GM12801 (cell line): ENCODE results near the gene GRM8.

Experiments
- CTCF ChIP-seq: IDR thresholded peaks from one replicate; pipeline ENCODE4 v1.5.1; 2011; ENCODE audit warnings: control low read depth; ENCODE audit not compliant: insufficient read length; ENCODE audit errors: extremely low read depth

The GRM8 gene

GRCh38 chr7:127258111-127258510, 5.4 kb upstream of the GRM8 start:
- TF ChIP-seq CTCF = no peak

DNA sequence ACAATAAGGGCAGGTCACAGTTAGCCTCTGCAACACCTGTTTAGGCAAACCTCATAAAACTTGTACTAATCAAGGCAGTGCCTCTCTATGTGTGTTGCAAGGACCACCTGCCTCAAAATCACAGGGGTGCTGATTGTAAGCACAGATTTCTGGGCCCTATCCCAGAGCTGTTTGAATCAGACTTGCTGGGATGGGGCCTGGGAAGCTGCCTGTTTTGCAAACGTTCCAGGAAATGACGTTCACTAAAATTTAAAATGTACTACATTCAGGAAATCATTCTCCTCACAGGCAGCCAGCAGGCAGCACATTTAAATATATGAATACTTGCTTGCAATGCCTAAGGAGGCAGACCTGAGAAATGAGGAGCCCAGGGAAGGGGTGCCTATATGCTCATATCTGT, 4.3 kb upstream of the GRM8 start:
- no peak for TF ChIP-seq CTCF

- TF ChIP-seq CTCF = no peak
These were observed 3.4 kb upstream of the GRM8 start for GRCh38 chr7:127256041-127256725.

DNA sequence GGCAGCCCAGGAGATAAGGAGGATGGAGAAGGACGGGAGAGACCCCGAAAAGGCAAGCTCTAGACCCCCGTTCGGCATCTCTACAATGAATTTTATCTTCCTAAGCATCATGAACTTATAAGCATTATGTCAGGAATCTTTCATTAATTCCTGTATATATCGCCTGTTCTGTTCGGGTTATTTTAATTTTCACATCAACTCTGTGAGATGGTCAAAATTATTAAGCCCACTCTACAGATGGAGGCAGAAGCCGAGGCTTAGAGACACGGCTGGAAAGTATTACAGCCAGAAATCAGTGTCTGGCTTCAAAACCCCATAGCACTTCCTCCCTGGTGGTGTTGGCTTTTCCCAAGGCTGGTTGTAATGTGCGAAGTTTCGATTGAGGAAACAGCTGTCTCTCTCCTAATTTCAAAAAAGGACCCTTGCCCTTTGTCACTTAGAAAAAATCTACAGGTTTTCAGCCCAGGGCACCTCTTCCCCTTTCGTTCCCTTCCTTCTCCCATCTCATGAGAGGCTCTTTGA, 1.5 kb upstream of the GRM8 start:
- no peak for TF ChIP-seq CTCF

- no peak for TF ChIP-seq CTCF
These were observed 781 bp upstream of the GRM8 start for GRCh38 chr7:127253281-127254162.

DNA sequence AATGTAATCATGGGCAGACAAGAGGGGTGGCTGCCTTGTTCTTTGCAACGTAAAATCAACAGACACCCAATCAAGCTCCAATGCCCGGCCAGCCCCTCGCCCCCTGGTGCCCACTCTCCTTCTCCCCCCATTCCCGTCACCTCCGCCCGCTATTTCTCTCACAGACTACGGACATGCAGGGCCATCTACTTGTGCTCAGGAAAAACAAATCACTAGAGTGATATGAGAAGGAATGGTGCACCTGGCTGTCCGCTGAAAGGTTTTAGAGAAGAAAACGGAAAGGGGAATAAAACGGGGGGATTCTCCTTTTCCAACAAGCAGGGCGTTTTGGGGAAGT, 396 bp downstream of the GRM8 start:
- TF ChIP-seq CTCF = no peak

GRCh38 chr7:127251465-127252376, 1.0 kb downstream of the GRM8 start:
- TF ChIP-seq CTCF = no peak
